NOMO-1 (cell line): ENCODE results near the gene C2CD3.
A peak's percentile ranks its signal among the peaks of the same experiment; 100 is the strongest.

Experiments used
- DNase-seq, 2 experiments: peaks; one replicate each; lab custom pipeline; 2025; ENCODE audit not compliant: unreplicated experiment in 2 of 2; lab: John Stamatoyannopoulos, UW

Gene C2CD3

GRCh38 chr11:74007691-74008372 is 163.0 kb downstream of the C2CD3 start:
- DNase-seq = no peak

- no peak for DNase-seq
These were observed 164.0 kb downstream of the C2CD3 start for GRCh38 chr11:74006743-74007304.

- DNase-seq = no peak
These were observed 164.9 kb downstream of the C2CD3 start for GRCh38 chr11:74005721-74006517.

DNA sequence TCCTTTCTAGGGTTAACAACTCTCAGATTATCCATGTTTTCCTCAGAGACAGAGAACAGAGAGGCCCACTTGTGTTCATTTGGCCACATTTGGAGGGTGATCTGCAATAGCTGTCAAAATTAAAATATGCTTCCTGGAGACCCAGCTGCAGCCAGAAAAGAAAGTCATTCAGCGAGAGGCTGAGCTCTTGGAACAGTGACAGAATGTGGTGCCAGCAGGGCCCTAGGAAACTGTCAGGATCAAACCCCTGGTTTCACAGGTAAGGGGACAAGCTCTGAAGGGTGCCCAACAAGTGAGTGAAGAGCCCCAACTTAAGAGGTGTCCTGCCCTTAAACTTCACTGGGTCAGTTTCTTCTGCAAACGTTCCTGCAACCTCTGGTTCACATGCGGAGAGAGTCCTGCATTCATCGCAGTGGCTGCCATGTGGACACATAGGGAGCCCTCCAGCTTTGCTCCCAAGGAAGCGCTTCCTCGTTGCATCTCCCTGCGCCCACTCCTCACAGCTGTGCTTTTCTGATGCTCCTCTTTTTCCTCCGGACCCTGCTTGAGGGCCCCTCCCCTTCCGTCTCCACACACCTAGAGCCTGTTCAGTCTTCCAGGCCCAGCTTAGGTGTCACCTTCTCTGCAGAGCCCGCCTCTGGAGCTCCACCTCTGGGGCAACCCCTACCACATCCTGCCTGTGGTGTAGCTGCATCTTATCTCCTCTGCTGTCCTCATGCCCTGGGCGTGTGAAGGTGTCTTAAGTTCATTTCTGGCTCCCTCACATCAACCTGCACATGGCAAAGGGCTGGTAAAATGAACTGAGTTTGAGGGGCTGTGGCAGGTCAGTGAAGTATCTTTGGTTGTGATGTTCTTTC is 165.8 kb downstream of the C2CD3 start:
- no peak for DNase-seq

DNA sequence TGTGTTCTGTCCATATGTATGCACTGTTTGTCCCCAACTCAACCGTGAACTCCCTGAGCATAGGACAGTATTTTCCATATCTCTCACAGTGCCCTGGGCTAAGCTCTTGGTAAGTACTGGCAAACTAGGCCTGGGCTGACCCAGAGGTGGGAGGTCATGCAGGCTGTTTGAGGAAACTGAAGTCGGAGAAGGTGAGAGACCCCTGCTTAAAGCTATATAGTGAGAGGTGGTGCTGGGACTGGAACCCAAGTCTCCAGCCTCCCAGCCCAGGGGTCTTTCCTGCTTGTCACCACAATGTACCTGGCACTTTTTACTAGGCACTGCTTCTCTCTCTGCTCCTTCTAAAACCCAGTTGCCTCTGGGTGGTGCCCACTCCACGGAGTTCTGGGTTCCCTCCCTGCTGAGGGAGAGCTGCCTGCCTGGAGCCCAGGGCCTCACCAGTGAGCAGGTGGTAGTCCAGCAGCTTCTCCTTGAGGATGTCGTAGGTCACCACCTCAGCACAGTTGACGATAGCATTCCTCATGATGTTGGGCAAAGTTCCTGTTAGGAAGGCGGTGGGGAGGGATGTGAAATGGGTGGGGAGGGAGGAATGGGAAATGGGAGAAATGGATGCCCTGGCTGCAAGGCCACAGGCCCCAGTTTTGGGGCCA is 166.6 kb downstream of the C2CD3 start:
- no peak for DNase-seq

DNA sequence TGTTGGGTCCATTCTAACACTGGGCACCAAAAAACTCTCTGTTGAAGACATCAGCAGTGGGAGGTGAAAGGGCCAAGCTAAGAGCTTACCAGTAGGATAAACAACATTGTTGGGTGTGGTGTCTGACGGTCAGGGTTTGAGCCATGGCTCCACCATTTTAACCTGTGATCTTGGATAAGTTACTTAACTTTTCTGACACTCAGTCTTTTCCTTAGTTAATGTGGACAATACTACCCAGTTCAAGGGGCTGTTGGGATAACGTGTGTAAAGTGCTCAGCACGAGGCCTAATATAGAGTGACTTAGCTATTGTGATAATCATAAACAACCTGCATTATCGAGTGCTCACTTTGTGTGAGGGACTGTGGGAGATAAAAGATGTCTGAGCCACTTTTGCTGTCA is 168.0 kb downstream of the C2CD3 start:
- no peak for DNase-seq

DNA sequence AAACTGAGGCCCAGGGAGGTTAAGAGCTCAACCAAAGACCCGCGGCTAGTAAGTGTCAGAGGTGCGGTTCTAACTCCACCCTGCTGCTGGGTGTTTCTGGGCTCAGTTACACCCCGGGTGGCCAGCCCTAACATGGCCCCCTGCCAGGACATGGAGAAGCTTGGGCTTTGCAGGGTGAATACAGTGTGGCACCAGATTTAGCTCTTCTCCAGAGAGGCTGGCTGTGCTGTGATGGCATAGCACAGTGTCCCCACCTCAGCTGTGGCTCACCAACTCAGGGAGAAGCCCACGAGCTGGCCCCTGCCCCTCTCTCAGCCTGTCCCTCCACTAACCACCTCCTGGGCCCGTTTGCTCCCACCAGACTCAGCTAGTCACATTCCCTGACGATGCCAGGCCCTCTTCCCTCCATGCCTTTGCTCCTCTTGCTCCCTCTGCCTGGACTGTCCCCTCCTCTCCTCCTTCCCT is 168.9 kb downstream of the C2CD3 start:
- DNase-seq = no peak

DNA sequence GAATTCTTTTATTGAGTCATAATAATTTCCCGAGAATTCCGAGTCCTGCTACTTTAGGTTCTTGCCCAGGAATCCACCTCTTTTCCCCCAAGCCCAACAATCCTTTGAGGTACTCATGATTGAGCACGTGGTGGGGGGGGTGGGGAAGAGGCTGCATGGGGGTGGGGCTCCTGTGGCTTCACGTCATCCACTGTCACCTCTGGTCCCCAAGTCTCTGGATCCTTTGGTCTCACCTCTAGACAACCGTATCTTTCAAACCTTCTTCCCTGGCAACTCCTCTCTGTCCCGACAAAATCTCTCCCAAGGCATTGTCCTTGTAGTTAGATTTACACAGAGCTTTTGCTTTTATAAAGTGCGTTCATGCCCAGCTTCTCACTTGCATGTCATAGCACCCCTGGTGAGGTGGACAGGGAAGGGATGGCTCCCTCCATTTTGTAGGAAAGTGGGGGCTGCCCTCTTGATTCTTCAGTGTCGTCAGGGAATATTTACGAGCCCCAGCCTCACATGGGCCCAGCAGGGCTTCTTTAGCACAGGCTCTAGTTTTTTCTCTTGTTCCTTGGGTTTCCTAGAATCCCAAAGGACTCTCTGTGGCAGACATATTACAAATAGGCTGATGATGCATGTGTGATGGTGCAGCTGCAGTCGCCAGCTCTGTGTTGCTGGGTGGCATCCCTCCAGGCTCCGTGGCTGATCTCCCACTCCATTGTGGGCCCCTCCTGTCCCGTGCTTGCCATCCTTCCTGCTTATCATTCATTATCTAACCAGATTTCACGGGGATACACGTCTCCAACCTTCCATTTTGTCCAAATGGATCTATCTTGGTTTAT is 170.3 kb downstream of the C2CD3 start:
- no peak for DNase-seq

- no peak for DNase-seq
These were observed 171.1 kb downstream of the C2CD3 start for GRCh38 chr11:73999581-74000306.

GRCh38 chr11:73998846-73999575 is 171.8 kb downstream of the C2CD3 start:
- DNase-seq = no peak

- DNase-seq = no peak
These were observed 173.6 kb downstream of the C2CD3 start for GRCh38 chr11:73997120-73997770.

DNA sequence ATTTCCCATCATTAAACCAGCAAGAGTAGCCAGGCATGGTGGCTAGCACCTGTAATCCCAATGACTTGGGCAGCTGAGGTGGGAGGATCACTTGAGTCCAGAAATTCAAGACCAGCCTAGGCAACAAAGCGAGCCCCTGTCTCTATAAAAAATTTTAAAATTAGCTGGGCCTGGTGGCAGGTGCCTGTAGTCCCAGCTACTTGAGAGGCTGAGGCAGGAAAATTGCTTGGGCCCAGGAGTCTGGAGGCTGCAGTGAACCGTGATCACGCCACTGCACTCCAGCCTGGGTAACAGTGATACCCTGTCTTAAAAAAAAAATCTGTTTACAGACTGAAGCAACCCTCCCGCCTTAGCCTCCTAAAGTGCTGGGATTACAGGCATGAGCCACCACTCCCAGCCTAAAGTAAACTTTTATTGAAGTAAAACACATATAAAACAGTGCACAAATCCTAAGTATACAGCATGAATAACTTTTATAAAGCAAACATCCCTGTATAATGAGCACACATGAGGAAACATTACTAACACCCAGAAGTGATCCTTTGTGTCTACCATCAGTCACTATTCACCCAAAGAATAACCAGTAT is 174.5 kb downstream of the C2CD3 start:
- no peak for DNase-seq

DNA sequence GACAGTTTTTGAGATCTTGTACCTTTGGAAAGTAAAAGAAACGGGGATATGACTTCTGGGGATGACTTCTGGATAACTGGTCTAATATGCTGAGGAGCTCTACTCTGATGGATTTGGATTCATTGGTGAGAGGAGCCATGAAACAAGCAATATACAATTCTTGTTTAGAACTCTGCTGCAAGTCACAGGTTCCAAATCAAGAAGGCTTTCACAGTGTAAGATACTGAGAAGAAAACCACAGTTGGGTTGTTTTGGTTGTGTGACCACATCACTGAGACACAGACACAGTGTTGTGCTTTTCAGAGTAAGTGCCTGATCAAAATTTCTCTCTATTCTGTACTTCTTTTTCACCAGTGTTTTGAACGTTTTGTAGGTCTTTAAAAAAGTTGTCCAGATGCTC is 175.1 kb downstream of the C2CD3 start:
- DNase-seq = no peak

DNA sequence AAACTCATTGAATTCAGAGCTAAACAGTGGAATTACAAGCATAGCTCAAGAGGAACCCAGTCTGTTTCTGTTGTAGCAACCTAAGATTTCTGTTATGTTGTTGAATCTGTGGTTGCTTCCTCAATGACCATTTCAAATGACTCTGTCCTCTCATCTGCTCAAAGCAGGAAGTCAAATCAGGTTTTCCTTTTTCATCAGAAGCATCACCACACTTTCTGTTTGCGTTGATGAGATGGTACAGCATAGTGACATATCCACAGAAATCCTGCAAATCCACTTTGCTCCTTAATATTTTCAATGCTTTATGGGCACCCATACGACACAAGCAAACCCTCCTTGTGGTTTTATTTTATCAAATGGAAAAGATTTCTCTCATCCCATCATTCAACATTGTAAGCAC is 175.6 kb downstream of the C2CD3 start:
- DNase-seq = peak in 1 of 2 experiments; percentile 96

GRCh38 chr11:73991471-73992006 is 179.3 kb downstream of the C2CD3 start:
- DNase-seq = no peak

DNA sequence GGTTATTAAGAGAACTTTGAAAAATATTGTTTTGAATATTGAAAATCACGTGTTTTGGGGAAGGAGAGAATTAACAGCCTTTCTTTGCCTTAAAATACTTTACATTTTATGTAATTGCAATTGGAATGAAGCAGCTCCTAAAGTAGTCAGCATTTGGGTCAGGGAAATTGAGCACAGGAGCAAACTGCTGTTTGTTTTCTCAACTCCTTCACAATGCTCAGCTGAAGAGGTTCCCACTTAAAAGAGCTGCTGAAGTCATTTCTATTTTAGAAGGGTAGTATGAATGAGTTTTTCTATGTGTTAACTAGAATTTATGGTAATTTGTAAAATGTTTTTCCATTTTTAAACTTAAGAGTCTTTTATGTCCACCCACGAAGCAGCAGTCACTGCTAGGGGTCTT is 180.1 kb downstream of the C2CD3 start:
- DNase-seq = no peak

GRCh38 chr11:73989156-73989555 is 181.6 kb downstream of the C2CD3 start:
- DNase-seq = no peak
